Neural cell (in vitro differentiated cells): Measurements from ENCODE around the gene TSPAN33. TPM values are rescaled to one million over a fixed set of nuclear protein-coding genes. Genes with fewer than 3 reads are reported as not detected.

Experiments
- H2AFZ ChIP-seq: fragments of 200-600, 300-800 bp; sonication (generic), shearing (Covaris generic); 2 replicates; pipeline ENCODE4 v1.6.0; 2014; ENCODE audit warnings: low read depth, mild to moderate bottlenecking, antibody characterized with exemption, low read length, moderate library complexity
- H3F3A ChIP-seq: fragments of 200-600 bp; shearing (Covaris generic); 2 replicates; pipeline ENCODE4 v1.6.1; 2016; ENCODE audit warnings: mild to moderate bottlenecking, moderate library complexity, mixed read lengths, antibody characterized with exemption, low read length; ENCODE audit not compliant: insufficient read depth, poor library complexity, severe bottlenecking
- H3K27ac ChIP-seq: fragments of 200-600, 300-800 bp; sonication (generic), shearing (Covaris generic); 2 replicates; pipeline ENCODE4 v1.5.1; 2014; ENCODE audit warnings: mild to moderate bottlenecking, low read length, moderate library complexity
- H3K27me3 ChIP-seq: fragments of 300-800, 200-600 bp; sonication (generic), shearing (Covaris generic); 2 replicates; pipeline ENCODE4 v1.6.0; 2014; ENCODE audit warnings: mild to moderate bottlenecking, low read depth, low read length, moderate library complexity; ENCODE audit not compliant: insufficient read depth
- H3K36me3 ChIP-seq: fragments of 300-800, 200-600 bp; sonication (generic), shearing (Covaris generic); 2 replicates; pipeline ENCODE4 v1.5.1; 2014; ENCODE audit warnings: mild to moderate bottlenecking, antibody characterized with exemption, low read length, moderate library complexity; ENCODE audit not compliant: insufficient read depth
- H3K4me2 ChIP-seq: fragments of 300-800, 200-600 bp; sonication (generic), shearing (Covaris generic); 2 replicates; pipeline ENCODE4 v1.6.0; 2014; ENCODE audit warnings: mild to moderate bottlenecking, low read length
- H3K4me3 ChIP-seq: fragments of 300-800, 200-600 bp; sonication (generic), shearing (Covaris generic); 2 replicates; pipeline ENCODE4 v1.5.1; 2014; ENCODE audit warnings: mild to moderate bottlenecking, low read length, moderate library complexity
- H3K79me2 ChIP-seq: fragments of 200-600 bp; shearing (Covaris generic); replicated peaks from 2 replicates; pipeline ENCODE4 v1.6.0; 2014; ENCODE audit warnings: mild to moderate bottlenecking, low read length, moderate library complexity; ENCODE audit not compliant: insufficient read depth
- H3K9ac ChIP-seq: fragments of 300-800, 200-600 bp; sonication (generic), shearing (Covaris generic); 2 replicates; pipeline ENCODE4 v1.6.1; 2016; ENCODE audit warnings: mild to moderate bottlenecking, low read length, mixed read lengths
- H3K9me2 ChIP-seq: fragments of 200-600 bp; shearing (Covaris generic); 2 replicates; pipeline ENCODE4 v1.6.1; 2016; ENCODE audit warnings: mild to moderate bottlenecking, low read length, mixed read lengths; ENCODE audit not compliant: insufficient read depth
- H3K9me3 ChIP-seq: fragments of 200-600, 300-800 bp; sonication (generic), shearing (Covaris generic); 2 replicates; pipeline ENCODE4 v1.6.1; 2016; ENCODE audit warnings: mild to moderate bottlenecking, mixed run types, low read length, moderate library complexity, mixed read lengths
- H4K20me1 ChIP-seq: fragments of 200-600 bp; shearing (Covaris generic); 2 replicates; pipeline ENCODE4 v1.6.1; 2016; ENCODE audit warnings: mild to moderate bottlenecking, mixed run types; ENCODE audit not compliant: insufficient read depth
- EP300 ChIP-seq: fragments of 450-650 bp; conservative IDR thresholded peaks from 2 replicates; pipeline ENCODE4 v1.6.1; 2014; ENCODE audit warnings: antibody characterized with exemption, mild to moderate bottlenecking, moderate library complexity; ENCODE audit not compliant: poor library complexity, severe bottlenecking
- EZH2 ChIP-seq: fragments of 200-600, 300-800 bp; shearing (Covaris generic), sonication (generic); IDR thresholded peaks from 2 replicates; pipeline ENCODE4 v1.6.1; 2014; ENCODE audit warnings: antibody characterized with exemption, low read length, borderline replicate concordance, mild to moderate bottlenecking; ENCODE audit not compliant: insufficient read depth, poor library complexity, severe bottlenecking
- MXI1 ChIP-seq: fragments of 450-650 bp; conservative IDR thresholded peaks from 2 replicates; pipeline ENCODE4 v1.6.1; 2014; ENCODE audit warnings: antibody characterized with exemption, mild to moderate bottlenecking; ENCODE audit not compliant: poor library complexity, severe bottlenecking
- POLR2AphosphoS5 ChIP-seq: IDR thresholded peaks from 2 replicates; pipeline ENCODE4 v1.6.1; 2012
- RAD21 ChIP-seq: fragments of 450-650 bp; conservative IDR thresholded peaks from 2 replicates; pipeline ENCODE4 v1.6.1; 2014; ENCODE audit warnings: antibody characterized with exemption, mild to moderate bottlenecking, moderate library complexity
- SMC3 ChIP-seq: fragments of 450-650 bp; conservative IDR thresholded peaks from 2 replicates; pipeline ENCODE4 v1.6.1; 2014; ENCODE audit warnings: antibody characterized with exemption, mild to moderate bottlenecking, moderate library complexity; ENCODE audit not compliant: poor library complexity
- TAF1 ChIP-seq: IDR thresholded peaks from 2 replicates; pipeline ENCODE4 v1.6.1; 2012; ENCODE audit warnings: low read depth
- polyA plus RNA-seq: library from polyadenylated mRNA; depleted of rRNA; stranded (reverse); fragments of >200 nt; gene quantifications from 2 replicates; pipeline ENCODE4 v1.2.3, GENCODE V29; 2014
- TF ChIP-seq, protein P1 (sequence below): IDR thresholded peaks from 2 replicates; pipeline ENCODE4 v1.6.1; 2012; ENCODE audit warnings: borderline replicate concordance
- TF ChIP-seq, protein P2 (sequence below): fragments of 450-650 bp; IDR thresholded peaks from 2 replicates; pipeline ENCODE4 v1.5.1; 2014; ENCODE audit warnings: antibody characterized with exemption, mild to moderate bottlenecking, moderate library complexity; ENCODE audit not compliant: poor library complexity, severe bottlenecking

The TSPAN33 gene
- polyA plus RNA-seq, 1 donor from 2014 or later, result 2.5 TPM

DNA sequence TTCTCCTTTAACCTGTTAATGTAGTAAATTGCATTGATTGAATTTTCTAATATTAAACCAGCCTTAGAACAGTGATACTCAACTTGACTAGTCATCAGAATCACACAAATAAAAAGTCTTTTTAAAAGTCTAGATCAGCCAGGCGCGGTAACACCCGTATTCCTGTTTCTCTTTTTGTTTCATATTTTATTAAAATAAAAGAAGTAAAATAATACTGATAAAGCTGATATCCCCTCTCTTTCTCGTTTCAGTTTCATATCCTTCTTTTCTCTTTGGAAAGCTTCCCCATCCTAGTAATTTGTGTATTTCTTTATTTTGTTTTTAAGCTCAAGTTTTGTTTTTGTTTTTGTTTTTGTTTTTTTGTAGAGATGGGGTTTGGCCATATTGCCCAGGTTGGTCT, 53.3 kb downstream of the TSPAN33 start:
- no peaks in the 10 kb centered on the region for H4K20me1 ChIP-seq

DNA sequence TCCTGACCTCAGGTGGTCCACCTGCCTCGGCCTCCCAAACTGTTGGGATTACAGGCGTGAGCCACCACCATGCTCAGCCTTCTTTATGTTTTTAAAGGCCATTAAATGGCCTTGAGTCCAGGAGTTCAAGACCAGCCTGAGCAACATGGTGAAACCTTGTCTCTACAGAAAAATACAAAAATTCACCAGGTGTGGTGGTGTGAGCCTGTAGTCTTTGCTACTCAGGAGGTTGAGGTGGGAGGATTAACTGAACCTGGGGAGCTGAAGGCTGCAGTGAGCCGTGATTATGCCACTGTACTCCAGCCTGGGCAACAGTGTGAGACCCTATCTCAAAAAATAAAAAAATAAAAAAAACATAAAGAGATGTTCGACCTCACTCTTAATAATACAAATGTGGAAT, 54.9 kb downstream of the TSPAN33 start:
- H4K20me1 ChIP-seq, result no peaks in the 10 kb centered on the region

More for the DNA sequence above, 53.3 kb downstream of the TSPAN33 start:
- Histone ChIP-seq H3K9ac (no peak overlapping the region), H2AFZ (no peak overlapping the region), H3K36me3 (no peaks in the 10 kb centered on the region), H3K9me2 (no peaks in the 10 kb centered on the region), H3K79me2 (peaks cover 55% of the 10 kb centered on the region), H3F3A (no peaks in the 10 kb centered on the region), H3K27me3 (no peaks in the 10 kb centered on the region), H3K9me3 (no peaks in the 10 kb centered on the region), H3K4me2 (no peak overlapping the region), H3K4me3 (no peak overlapping the region), H3K27ac (no peak overlapping the region)
- TF ChIP-seq, protein P1, sequence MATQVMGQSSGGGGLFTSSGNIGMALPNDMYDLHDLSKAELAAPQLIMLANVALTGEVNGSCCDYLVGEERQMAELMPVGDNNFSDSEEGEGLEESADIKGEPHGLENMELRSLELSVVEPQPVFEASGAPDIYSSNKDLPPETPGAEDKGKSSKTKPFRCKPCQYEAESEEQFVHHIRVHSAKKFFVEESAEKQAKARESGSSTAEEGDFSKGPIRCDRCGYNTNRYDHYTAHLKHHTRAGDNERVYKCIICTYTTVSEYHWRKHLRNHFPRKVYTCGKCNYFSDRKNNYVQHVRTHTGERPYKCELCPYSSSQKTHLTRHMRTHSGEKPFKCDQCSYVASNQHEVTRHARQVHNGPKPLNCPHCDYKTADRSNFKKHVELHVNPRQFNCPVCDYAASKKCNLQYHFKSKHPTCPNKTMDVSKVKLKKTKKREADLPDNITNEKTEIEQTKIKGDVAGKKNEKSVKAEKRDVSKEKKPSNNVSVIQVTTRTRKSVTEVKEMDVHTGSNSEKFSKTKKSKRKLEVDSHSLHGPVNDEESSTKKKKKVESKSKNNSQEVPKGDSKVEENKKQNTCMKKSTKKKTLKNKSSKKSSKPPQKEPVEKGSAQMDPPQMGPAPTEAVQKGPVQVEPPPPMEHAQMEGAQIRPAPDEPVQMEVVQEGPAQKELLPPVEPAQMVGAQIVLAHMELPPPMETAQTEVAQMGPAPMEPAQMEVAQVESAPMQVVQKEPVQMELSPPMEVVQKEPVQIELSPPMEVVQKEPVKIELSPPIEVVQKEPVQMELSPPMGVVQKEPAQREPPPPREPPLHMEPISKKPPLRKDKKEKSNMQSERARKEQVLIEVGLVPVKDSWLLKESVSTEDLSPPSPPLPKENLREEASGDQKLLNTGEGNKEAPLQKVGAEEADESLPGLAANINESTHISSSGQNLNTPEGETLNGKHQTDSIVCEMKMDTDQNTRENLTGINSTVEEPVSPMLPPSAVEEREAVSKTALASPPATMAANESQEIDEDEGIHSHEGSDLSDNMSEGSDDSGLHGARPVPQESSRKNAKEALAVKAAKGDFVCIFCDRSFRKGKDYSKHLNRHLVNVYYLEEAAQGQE, result no peak
- TF ChIP-seq EP300 (no peak), TAF1 (no peak), SMC3 (no peak), MXI1 (no peak), POLR2AphosphoS5 (no peak), EZH2 (no peak), RAD21 (no peak)
- TF ChIP-seq, protein P2, sequence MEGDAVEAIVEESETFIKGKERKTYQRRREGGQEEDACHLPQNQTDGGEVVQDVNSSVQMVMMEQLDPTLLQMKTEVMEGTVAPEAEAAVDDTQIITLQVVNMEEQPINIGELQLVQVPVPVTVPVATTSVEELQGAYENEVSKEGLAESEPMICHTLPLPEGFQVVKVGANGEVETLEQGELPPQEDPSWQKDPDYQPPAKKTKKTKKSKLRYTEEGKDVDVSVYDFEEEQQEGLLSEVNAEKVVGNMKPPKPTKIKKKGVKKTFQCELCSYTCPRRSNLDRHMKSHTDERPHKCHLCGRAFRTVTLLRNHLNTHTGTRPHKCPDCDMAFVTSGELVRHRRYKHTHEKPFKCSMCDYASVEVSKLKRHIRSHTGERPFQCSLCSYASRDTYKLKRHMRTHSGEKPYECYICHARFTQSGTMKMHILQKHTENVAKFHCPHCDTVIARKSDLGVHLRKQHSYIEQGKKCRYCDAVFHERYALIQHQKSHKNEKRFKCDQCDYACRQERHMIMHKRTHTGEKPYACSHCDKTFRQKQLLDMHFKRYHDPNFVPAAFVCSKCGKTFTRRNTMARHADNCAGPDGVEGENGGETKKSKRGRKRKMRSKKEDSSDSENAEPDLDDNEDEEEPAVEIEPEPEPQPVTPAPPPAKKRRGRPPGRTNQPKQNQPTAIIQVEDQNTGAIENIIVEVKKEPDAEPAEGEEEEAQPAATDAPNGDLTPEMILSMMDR, result no peak

More for the DNA sequence above, 54.9 kb downstream of the TSPAN33 start:
- H3K27me3 ChIP-seq, result no peaks in the 10 kb centered on the region
- no peak overlapping the region for H3K9ac ChIP-seq
- peaks cover 43% of the 10 kb centered on the region for H3K79me2 ChIP-seq
- H3F3A ChIP-seq, result no peaks in the 10 kb centered on the region
- H3K4me2 ChIP-seq, result no peak overlapping the region
- TF ChIP-seq RAD21, result no peak
- no peaks in the 10 kb centered on the region for H3K9me3 ChIP-seq
- H3K9me2 ChIP-seq, result no peaks in the 10 kb centered on the region
- H3K27ac ChIP-seq, result no peak overlapping the region
- no peak overlapping the region for H2AFZ ChIP-seq
- H3K36me3 ChIP-seq, result no peaks in the 10 kb centered on the region
- no peak overlapping the region for H3K4me3 ChIP-seq
